Measurements from ENCODE around the gene SLC38A2.
"Not testable (repeated sequence)": the region's sequence is repeated elsewhere in the genome, so short reads cannot be mapped to it uniquely, and the experiment has no call there.

Gene SLC38A2

GRCh38 chr12:46351138-46351537 is 21.4 kb downstream of the SLC38A2 start:
- CTCF ChIA-PET, result no interaction called here
- no peak for DNase-seq (ENCODE audit: low spot score)
- POLR2A ChIA-PET (ENCODE audit: low non-redundant PET), result interaction anchor here (0.7 kb wide), 1 partner anchor 1478 kb away, joined by 3 read pairs; no protein-coding TSS in a partner anchor
- TF ChIP-seq CTCF (conservative IDR thresholded peaks at IDR 0.05; ENCODE audit: low read depth), result no peak
- no peak overlapping the region for H3K27ac ChIP-seq

- no peak overlapping the region for H3K27ac ChIP-seq
- ChIA-PET CTCF (interaction anchor here (0.6 kb wide), 1 partner anchor 1048 kb away, joined by 4 read pairs; no protein-coding TSS in a partner anchor), POLR2A (ENCODE audit: low non-redundant PET) (no interaction called here)
- no peak for TF ChIP-seq CTCF (conservative IDR thresholded peaks at IDR 0.05; ENCODE audit: low read depth)
- DNase-seq (ENCODE audit: low spot score), result no peak
These were observed 23.3 kb downstream of the SLC38A2 start for GRCh38 chr12:46349253-46349652.

DNA sequence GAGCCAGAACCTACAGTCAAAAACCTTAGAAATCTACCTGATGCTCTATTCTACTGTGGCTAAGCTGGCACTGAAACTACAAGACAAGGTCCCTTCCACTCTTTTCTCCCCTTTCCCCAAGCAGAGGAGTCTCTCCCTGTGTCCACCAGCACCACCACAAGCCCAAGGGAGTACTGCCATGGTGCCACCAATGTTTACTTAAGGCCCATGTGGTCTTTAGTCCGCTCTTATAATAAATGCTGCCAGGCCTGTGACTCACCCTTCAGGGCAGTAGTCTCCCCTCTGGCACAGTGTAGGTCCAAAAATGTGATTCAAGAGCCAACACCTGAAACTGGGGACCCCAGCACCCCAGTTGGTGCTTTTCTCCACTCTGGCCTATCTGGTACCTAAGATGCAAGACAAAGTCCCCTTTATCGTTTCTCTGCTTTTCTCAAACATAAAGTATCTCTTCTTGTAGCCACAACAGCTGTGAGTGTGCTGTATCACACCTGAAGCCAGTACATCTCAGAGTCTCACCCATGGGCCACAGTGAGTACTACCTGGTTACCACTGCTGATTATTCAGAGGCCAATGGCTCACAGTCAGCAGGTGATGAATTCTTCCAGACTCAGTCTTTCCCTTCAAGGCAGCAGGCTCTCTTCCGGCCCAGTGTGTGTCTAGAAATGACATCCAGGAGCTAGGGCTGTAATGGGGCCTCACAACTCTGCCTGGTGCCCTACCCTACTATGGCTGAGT is 29.3 kb downstream of the SLC38A2 start:
- POLR2A ChIA-PET (ENCODE audit: low non-redundant PET), result no interaction called here
- CTCF ChIA-PET, result no interaction called here
- TF ChIP-seq CTCF (conservative IDR thresholded peaks at IDR 0.05; ENCODE audit: low read depth), result no peak
- no peak for DNase-seq (ENCODE audit: low spot score)
- H3K27ac ChIP-seq, result no peak overlapping the region

DNA sequence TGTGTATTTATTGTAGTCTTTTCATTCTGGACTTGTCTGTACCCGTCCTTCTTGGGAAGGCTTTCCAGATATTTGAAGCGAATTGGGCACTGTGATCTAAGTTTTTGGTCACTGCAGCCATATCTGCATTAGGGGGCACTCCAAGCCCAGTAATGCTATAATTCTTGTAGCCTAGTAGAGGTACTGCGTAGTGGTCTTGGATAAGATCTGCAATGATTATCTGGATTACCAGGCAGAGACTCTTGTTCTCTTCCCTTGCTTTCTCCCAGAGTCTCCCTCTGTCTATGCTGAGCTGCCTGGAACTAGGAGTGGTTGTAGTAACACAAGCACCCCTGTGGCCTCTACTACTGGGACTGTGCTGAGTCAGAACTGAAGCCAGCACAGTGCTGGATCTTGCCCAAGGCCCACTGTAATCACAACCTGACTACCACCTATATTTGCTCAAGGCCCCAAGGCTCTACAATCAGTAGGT is 30.0 kb downstream of the SLC38A2 start:
- POLR2A ChIA-PET (ENCODE audit: low non-redundant PET), result no interaction called here
- DNase-seq (ENCODE audit: low spot score), result no peak
- CTCF ChIA-PET, result no interaction called here
- H3K27ac ChIP-seq, result no peak overlapping the region
- no peak for TF ChIP-seq CTCF (conservative IDR thresholded peaks at IDR 0.05; ENCODE audit: low read depth)

DNA sequence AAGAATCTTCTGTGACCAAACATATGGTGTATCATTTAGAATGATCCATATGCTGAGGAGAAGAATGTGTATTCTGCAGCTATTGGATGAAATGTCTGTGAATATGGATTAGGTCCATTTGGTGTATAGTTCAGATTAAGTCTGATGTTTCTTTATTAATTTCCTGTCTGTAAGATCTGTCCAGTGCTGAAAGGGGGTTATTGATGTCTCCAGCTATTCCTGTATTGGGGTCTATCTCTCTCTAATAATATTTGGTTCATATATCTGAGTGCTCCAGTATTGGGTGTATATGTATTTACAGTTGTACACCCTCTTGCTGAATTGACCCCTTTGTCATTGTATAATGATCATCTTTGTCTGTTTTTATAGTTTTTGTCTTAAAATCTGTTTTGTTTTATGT is 33.5 kb downstream of the SLC38A2 start:
- no peak overlapping the region for H3K27ac ChIP-seq
- TF ChIP-seq CTCF (conservative IDR thresholded peaks at IDR 0.05; ENCODE audit: low read depth), result no peak
- no peak for DNase-seq (ENCODE audit: low spot score)
- ChIA-PET CTCF (interaction anchor here (0.6 kb wide), 1 partner anchor 471 kb away, joined by 4 read pairs; no protein-coding TSS in a partner anchor), POLR2A (ENCODE audit: low non-redundant PET) (no interaction called here)

DNA sequence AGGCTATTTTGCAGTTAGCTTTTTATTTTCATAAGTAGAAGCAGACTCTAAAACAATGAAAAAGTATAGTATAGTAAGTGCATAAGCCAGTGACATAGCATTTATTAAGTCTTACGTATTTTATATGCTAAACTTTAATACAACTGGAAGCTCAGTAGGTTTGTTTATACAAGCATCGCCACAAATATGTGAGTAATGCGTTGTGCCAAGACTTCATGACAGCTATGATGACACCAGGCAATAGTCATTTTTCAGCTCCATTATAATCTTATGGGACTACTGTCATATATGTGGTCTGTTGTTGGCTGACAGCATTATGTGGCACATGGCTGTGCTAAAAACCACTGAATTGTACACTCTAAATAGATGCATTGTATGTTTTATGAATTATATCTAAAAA is 40.3 kb downstream of the SLC38A2 start:
- TF ChIP-seq CTCF (conservative IDR thresholded peaks at IDR 0.05; ENCODE audit: low read depth), result no peak
- POLR2A ChIA-PET (ENCODE audit: low non-redundant PET), result no interaction called here
- no peak for DNase-seq (ENCODE audit: low spot score)
- no peak overlapping the region for H3K27ac ChIP-seq
- CTCF ChIA-PET, result interaction anchor here (1.7 kb wide), 1 partner anchor 207 kb away, joined by 8 read pairs; no protein-coding TSS in a partner anchor

DNA sequence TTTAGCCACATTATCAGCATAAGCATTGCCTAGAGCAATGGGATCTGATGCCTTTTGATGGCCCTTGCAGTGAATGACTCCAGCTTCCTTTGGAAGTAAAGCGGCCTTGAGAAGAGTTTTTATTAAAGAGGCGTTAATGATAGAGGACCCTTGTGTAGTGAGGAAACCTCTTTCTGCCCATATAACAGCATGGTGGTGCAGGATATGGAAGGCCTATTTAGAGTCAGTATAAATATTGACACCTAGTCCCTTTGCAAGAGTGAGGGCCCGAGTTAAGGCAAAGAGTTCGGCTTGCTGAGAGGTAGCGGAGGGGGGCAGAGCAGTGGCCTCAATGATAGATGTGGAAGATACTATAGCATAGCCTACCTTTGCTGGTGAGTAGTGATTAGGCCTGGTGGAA is 47.5 kb downstream of the SLC38A2 start:
- DNase-seq (ENCODE audit: low spot score); POLR2A ChIA-PET (ENCODE audit: low non-redundant PET); H3K27ac ChIP-seq: not testable (repeated sequence)
- CTCF ChIA-PET, result interaction anchor here (0.6 kb wide), 1 partner anchor 270 kb away, joined by 3 read pairs; no protein-coding TSS in a partner anchor
